Tibial nerve (tissue), 4 donors: ENCODE measurements around the gene LRRC4B.

Experiments used
- CTCF ChIP-seq, 5 experiments: fragments of 200-600 bp in 3 of 5; fragments of 450-650 bp in 2 of 5; sonication (generic) in 3 of 5; IDR thresholded peaks; one replicate each; pipeline ENCODE4 v1.5.1; 2016 to 2019; ENCODE audit warnings: antibody characterized with exemption in 5 of 5, mild to moderate bottlenecking in 3 of 5, moderate library complexity in 2 of 5
- EP300 ChIP-seq, 2 donors: sonication (generic); formaldehyde crosslinking; IDR thresholded peaks; one replicate each; pipeline ENCODE4 v1.6.1; 2017; ENCODE audit warnings: antibody characterized with exemption in 2 of 2, mild to moderate bottlenecking in 1 of 2
- POLR2A ChIP-seq, 2 donors: fragments of 450-650 bp; IDR thresholded peaks; one replicate each; pipeline ENCODE4 v1.6.1; 2017; ENCODE audit warnings: antibody characterized with exemption in 2 of 2, mild to moderate bottlenecking in 2 of 2, moderate library complexity in 2 of 2

- TF ChIP-seq POLR2A (IDR thresholded peaks at IDR 0.05) (no peak), CTCF (IDR thresholded peaks at IDR 0.05) (no peak), EP300 (IDR thresholded peaks at IDR 0.05) (no peak)
These were observed 5.9 kb downstream of the LRRC4B start for GRCh38 chr19:50562329-50562728.
